IPS DF 19.7 (cell line): ENCODE results near the gene STK35.
"Not testable (repeated sequence)": the region's sequence is repeated elsewhere in the genome, so short reads cannot be mapped to it uniquely, and the experiment has no call there.

ENCODE experiments used
- DNase-seq: peaks from one replicate; pipeline ENCODE4 v3.0.0-alpha.2; 2013; ENCODE audit warnings: low read depth, low spot score

Gene STK35

GRCh38 chr20:2156666-2157624 lies 55.3 kb downstream of the STK35 start:
- no peak for DNase-seq

GRCh38 chr20:2162125-2162822 lies 60.6 kb downstream of the STK35 start:
- DNase-seq, result no peak

- DNase-seq, result no peak
These were observed 61.2 kb downstream of the STK35 start for GRCh38 chr20:2162823-2163166.

GRCh38 chr20:2163312-2163711 lies 61.7 kb downstream of the STK35 start:
- DNase-seq, result no peak

- DNase-seq, result no peak
These were observed 62.1 kb downstream of the STK35 start for GRCh38 chr20:2163757-2164156.

- DNase-seq, result no peak
These were observed 62.8 kb downstream of the STK35 start for GRCh38 chr20:2164421-2164820.

- DNase-seq, result no peak
These were observed 63.3 kb downstream of the STK35 start for GRCh38 chr20:2164966-2165365.

GRCh38 chr20:2165871-2166270 lies 64.2 kb downstream of the STK35 start:
- no peak for DNase-seq

GRCh38 chr20:2167112-2167511 lies 65.5 kb downstream of the STK35 start:
- no peak for DNase-seq

GRCh38 chr20:2168946-2169345 lies 67.3 kb downstream of the STK35 start:
- no peak for DNase-seq

GRCh38 chr20:2169456-2170088 lies 67.9 kb downstream of the STK35 start:
- no peak for DNase-seq

GRCh38 chr20:2170404-2170803 lies 68.8 kb downstream of the STK35 start:
- no peak for DNase-seq

- no peak for DNase-seq
These were observed 69.7 kb downstream of the STK35 start for GRCh38 chr20:2171266-2171790.

GRCh38 chr20:2171840-2172239 lies 70.2 kb downstream of the STK35 start:
- not testable (repeated sequence) for DNase-seq

GRCh38 chr20:2172305-2173175 lies 70.9 kb downstream of the STK35 start:
- DNase-seq, result no peak

- DNase-seq, result no peak
These were observed 71.6 kb downstream of the STK35 start for GRCh38 chr20:2173186-2173585.

GRCh38 chr20:2174067-2174466 lies 72.4 kb downstream of the STK35 start:
- DNase-seq, result no peak

- no peak for DNase-seq
These were observed 75.3 kb downstream of the STK35 start for GRCh38 chr20:2176946-2177345.

- DNase-seq, result no peak
These were observed 76.9 kb downstream of the STK35 start for GRCh38 chr20:2178318-2179232.

- DNase-seq, result no peak
These were observed 77.6 kb downstream of the STK35 start for GRCh38 chr20:2179233-2179580.
